ENCODE data around the gene HAUS3. TPM values are rescaled to one million over a fixed set of nuclear protein-coding genes. Genes with fewer than 3 reads are reported as not detected.

The HAUS3 gene
- 13.7 TPM for polyA plus RNA-seq (ENCODE audit: insufficient read length)

- peak; percentile 98 for DNase-seq
These were observed at the start of gene HAUS3, which contains the start of gene POLN for GRCh38 chr4:2241410-2242353. HAUS3 (minus strand) TSS chr4:2242121; CDS start chr4:2240946, 1,175 bp downstream. POLN (minus strand) TSS chr4:2242121; CDS start chr4:2229231, 12,890 bp downstream.

- no peak for DNase-seq
These were observed 49.2 kb upstream of the HAUS3 start for GRCh38 chr4:2290974-2291704.

GRCh38 chr4:2290488-2290887, 48.6 kb upstream of the HAUS3 start:
- DNase-seq = no peak

GRCh38 chr4:2289955-2290333, 48.0 kb upstream of the HAUS3 start:
- DNase-seq = no peak

- DNase-seq = no peak
These were observed 47.5 kb upstream of the HAUS3 start for GRCh38 chr4:2289311-2289954.

GRCh38 chr4:2288051-2288541, 46.2 kb upstream of the HAUS3 start:
- no peak for DNase-seq

- no peak for DNase-seq
These were observed 45.6 kb upstream of the HAUS3 start for GRCh38 chr4:2287594-2287915.

- no peak for DNase-seq
These were observed 45.1 kb upstream of the HAUS3 start for GRCh38 chr4:2286904-2287593.

- no peak for DNase-seq
These were observed 43.9 kb upstream of the HAUS3 start for GRCh38 chr4:2285613-2286381.

- no peak for DNase-seq
These were observed 43.2 kb upstream of the HAUS3 start for GRCh38 chr4:2284934-2285612.

- DNase-seq = no peak
These were observed 42.4 kb upstream of the HAUS3 start for GRCh38 chr4:2284161-2284933.

GRCh38 chr4:2283199-2283711, 41.3 kb upstream of the HAUS3 start:
- no peak for DNase-seq

GRCh38 chr4:2281575-2282343, 39.8 kb upstream of the HAUS3 start:
- DNase-seq = no peak

- DNase-seq = no peak
These were observed 38.8 kb upstream of the HAUS3 start for GRCh38 chr4:2280531-2281300.

GRCh38 chr4:2277956-2278355, 36.0 kb upstream of the HAUS3 start:
- no peak for DNase-seq

GRCh38 chr4:2276581-2277325, 34.8 kb upstream of the HAUS3 start:
- no peak for DNase-seq

GRCh38 chr4:2275546-2276251, 33.8 kb upstream of the HAUS3 start:
- no peak for DNase-seq
